ENCODE data around the gene ELOVL6. TPM values are rescaled to one million over a fixed set of nuclear protein-coding genes. Genes with fewer than 3 reads are reported as not detected.
"Not testable (repeated sequence)": the region's sequence is repeated elsewhere in the genome, so short reads cannot be mapped to it uniquely, and the experiment has no call there.

Gene ELOVL6, protein sequence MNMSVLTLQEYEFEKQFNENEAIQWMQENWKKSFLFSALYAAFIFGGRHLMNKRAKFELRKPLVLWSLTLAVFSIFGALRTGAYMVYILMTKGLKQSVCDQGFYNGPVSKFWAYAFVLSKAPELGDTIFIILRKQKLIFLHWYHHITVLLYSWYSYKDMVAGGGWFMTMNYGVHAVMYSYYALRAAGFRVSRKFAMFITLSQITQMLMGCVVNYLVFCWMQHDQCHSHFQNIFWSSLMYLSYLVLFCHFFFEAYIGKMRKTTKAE
- total RNA-seq = 11.0 to 16.0 TPM (median 12.8 TPM) in 3 replicates
- long read RNA-seq, transcript ELOVL6-201 (4 exons, 3,090 nt) = major isoform, 7 of 10 reads
- long read RNA-seq, partial matches to known transcripts = 0 of 10 reads
- long read RNA-seq, other reads (novel, unspliced or antisense) = 3 of 10 reads

DNA sequence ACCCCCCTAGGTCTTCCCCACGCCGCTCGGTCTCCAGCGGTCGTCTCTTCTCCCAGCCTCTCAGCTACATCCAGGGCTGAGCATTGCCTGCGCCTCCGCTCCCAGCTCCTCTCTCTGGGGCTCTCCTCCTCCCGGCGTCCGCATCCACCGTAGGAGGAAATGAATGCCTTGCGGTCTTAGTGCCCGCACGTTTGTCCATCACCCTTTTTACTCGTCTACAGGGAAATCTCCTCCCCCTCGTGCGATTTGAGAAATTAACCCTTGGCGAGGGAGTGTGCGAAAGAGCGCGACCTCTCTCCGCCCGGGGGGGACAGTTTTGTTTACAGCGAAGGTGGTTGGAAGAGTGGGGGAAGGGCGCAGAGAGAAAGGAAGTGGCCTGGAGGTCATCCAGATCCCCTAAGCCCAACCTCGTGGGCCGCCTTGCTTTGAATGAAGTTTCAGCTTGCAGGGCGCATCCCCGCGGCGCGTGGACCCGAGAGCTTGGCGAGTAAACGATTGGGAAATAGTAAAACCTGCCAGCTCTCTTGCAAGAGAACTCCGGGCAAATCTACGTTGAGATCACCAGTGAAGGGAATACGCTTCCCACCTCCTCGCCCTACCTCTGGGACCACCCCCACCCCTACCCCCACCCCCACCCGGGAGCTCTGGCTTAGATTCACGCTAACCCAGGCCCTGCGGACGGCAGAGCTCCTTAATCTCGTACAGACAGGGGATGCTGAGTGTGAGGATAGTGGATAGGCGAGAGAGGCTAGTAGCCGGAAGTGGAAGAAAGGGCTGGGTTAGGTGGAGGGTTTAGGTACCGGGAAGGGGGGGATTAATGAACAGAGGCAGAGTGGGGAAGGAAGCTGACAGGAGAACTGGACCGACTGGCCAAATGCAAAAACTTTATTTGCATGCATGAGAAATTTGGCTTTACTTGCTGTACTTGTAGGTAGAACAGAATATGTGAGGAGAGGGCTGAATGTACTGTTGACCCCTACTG is at the start of gene ELOVL6:
Gene ELOVL6, minus strand, starts transcription at position 181 of the 982 bp plus-strand sequence. CDS start 280 bp downstream, outside the sequence.
- TF ChIP-seq, protein P1, sequence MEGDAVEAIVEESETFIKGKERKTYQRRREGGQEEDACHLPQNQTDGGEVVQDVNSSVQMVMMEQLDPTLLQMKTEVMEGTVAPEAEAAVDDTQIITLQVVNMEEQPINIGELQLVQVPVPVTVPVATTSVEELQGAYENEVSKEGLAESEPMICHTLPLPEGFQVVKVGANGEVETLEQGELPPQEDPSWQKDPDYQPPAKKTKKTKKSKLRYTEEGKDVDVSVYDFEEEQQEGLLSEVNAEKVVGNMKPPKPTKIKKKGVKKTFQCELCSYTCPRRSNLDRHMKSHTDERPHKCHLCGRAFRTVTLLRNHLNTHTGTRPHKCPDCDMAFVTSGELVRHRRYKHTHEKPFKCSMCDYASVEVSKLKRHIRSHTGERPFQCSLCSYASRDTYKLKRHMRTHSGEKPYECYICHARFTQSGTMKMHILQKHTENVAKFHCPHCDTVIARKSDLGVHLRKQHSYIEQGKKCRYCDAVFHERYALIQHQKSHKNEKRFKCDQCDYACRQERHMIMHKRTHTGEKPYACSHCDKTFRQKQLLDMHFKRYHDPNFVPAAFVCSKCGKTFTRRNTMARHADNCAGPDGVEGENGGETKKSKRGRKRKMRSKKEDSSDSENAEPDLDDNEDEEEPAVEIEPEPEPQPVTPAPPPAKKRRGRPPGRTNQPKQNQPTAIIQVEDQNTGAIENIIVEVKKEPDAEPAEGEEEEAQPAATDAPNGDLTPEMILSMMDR (IDR thresholded peaks at IDR 0.05) = peak; percentile 15
- no peaks in the 10 kb centered on the region for H3K36me3 Mint-ChIP-seq (ENCODE audit: low read depth)
- no peaks in the 10 kb centered on the region for H3K27me3 Mint-ChIP-seq (ENCODE audit: low read depth)
- H3K9me3 Mint-ChIP-seq (ENCODE audit: low read depth) = no peaks in the 10 kb centered on the region
- H3K4me1 Mint-ChIP-seq (ENCODE audit: low read depth) = peaks cover 24% of the 10 kb centered on the region
- peak within 1 kb of the TSS; percentile 89 for H3K27ac Mint-ChIP-seq (ENCODE audit: unreplicated experiment)
- peak within 1 kb of the TSS; percentile 79 for H3K4me3 Mint-ChIP-seq (ENCODE audit: unreplicated experiment)
- DNase-seq (ENCODE audit: low spot score) = no peak

DNA sequence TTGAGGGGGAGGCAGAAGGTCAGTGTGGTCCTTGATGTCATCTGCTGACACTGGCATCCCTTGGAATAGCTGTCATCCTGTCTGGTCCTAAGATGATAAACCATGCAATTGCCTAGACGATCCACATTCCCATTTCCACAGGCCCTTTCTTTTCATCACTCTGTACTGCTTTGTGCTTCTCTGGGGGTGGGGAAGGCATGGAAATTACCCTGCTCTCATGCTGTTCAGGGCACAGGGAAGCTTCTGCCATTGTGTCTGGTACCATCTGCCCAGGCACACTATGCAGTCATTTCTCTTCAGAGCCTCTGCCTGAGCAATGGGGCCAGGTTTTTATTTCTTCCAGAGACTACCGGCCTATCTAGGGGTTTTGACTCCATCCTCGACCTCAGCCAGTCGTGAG is 49.7 kb upstream of the ELOVL6 start:
- H3K9me3 Mint-ChIP-seq (ENCODE audit: low read depth) = no peaks in the 10 kb centered on the region
- DNase-seq (ENCODE audit: low spot score) = no peak
- H3K4me1 Mint-ChIP-seq (ENCODE audit: low read depth) = peaks cover 4% of the 10 kb centered on the region
- H3K4me3 Mint-ChIP-seq (ENCODE audit: unreplicated experiment) = no peak overlapping the region
- TF ChIP-seq, protein P1 (IDR thresholded peaks at IDR 0.05) = no peak
- H3K27me3 Mint-ChIP-seq (ENCODE audit: low read depth) = no peaks in the 10 kb centered on the region
- no peak overlapping the region for H3K27ac Mint-ChIP-seq (ENCODE audit: unreplicated experiment)
- H3K36me3 Mint-ChIP-seq (ENCODE audit: low read depth) = no peaks in the 10 kb centered on the region

DNA sequence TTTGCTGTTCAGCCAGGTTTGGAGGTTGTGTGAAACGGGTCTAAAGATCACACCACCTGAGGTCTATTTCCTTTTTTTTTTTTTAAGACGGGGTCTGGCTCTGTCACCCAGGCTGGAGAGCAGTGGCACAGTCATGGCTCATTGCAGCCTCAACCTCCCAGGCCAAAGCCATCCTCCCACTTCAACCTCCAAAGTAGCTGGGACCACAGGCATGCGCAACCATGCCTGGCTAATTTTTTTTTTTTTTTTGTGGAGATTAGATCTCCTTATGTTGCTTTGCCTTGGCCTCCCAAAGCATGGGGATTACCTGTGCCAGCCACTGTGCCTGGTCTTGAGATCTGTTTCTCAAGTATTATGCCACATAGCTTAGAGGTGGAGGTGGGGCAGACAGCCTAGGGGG is 49.2 kb upstream of the ELOVL6 start:
- Mint-ChIP-seq H3K27me3 (ENCODE audit: low read depth) (no peaks in the 10 kb centered on the region), H3K4me3 (ENCODE audit: unreplicated experiment) (no peak overlapping the region), H3K27ac (ENCODE audit: unreplicated experiment) (no peak overlapping the region), H3K9me3 (ENCODE audit: low read depth) (no peaks in the 10 kb centered on the region), H3K4me1 (ENCODE audit: low read depth) (peaks cover 4% of the 10 kb centered on the region), H3K36me3 (ENCODE audit: low read depth) (no peaks in the 10 kb centered on the region)
- TF ChIP-seq, protein P1 (IDR thresholded peaks at IDR 0.05) = no peak
- no peak for DNase-seq (ENCODE audit: low spot score)

- TF ChIP-seq, protein P1 (IDR thresholded peaks at IDR 0.05) = no peak
- DNase-seq (ENCODE audit: low spot score) = no peak
- H3K4me3 Mint-ChIP-seq (ENCODE audit: unreplicated experiment) = no peak overlapping the region
- no peaks in the 10 kb centered on the region for H3K9me3 Mint-ChIP-seq (ENCODE audit: low read depth)
- H3K4me1 Mint-ChIP-seq (ENCODE audit: low read depth) = peaks cover 4% of the 10 kb centered on the region
- H3K27me3 Mint-ChIP-seq (ENCODE audit: low read depth) = no peaks in the 10 kb centered on the region
- H3K27ac Mint-ChIP-seq (ENCODE audit: unreplicated experiment) = no peak overlapping the region
- no peaks in the 10 kb centered on the region for H3K36me3 Mint-ChIP-seq (ENCODE audit: low read depth)
Measured at GRCh38 chr4:110245577-110245976, 47.2 kb upstream of the ELOVL6 start.

- Mint-ChIP-seq H3K4me1 (ENCODE audit: low read depth) (no peaks in the 10 kb centered on the region), H3K27me3 (ENCODE audit: low read depth) (peaks cover 3% of the 10 kb centered on the region), H3K36me3 (ENCODE audit: low read depth) (peaks cover 2% of the 10 kb centered on the region), H3K4me3 (ENCODE audit: unreplicated experiment) (no peak overlapping the region), H3K27ac (ENCODE audit: unreplicated experiment) (no peak overlapping the region), H3K9me3 (ENCODE audit: low read depth) (peaks cover 7% of the 10 kb centered on the region)
- DNase-seq (ENCODE audit: low spot score) = no peak
- TF ChIP-seq, protein P1 (IDR thresholded peaks at IDR 0.05) = no peak
Measured at GRCh38 chr4:110236324-110236723, 37.9 kb upstream of the ELOVL6 start.

- not testable (repeated sequence) for H3K4me3 Mint-ChIP-seq (ENCODE audit: unreplicated experiment); H3K27me3 Mint-ChIP-seq (ENCODE audit: low read depth); H3K9me3 Mint-ChIP-seq (ENCODE audit: low read depth); DNase-seq (ENCODE audit: low spot score); H3K27ac Mint-ChIP-seq (ENCODE audit: unreplicated experiment); H3K4me1 Mint-ChIP-seq (ENCODE audit: low read depth); H3K36me3 Mint-ChIP-seq (ENCODE audit: low read depth)
Measured at GRCh38 chr4:110233581-110233980, 35.2 kb upstream of the ELOVL6 start.

Data from chondrocyte (in vitro differentiated cells).